GM12873 (cell line): ENCODE data around the gene SBF2.

Source experiments
- CTCF ChIP-seq: IDR thresholded peaks from 2 replicates; pipeline ENCODE4 v1.5.1; 2012; ENCODE audit warnings: low read depth, mild to moderate bottlenecking, moderate library complexity, low read length, control low read depth; ENCODE audit not compliant: insufficient read depth; ENCODE audit errors: missing control alignments

The SBF2 gene

DNA sequence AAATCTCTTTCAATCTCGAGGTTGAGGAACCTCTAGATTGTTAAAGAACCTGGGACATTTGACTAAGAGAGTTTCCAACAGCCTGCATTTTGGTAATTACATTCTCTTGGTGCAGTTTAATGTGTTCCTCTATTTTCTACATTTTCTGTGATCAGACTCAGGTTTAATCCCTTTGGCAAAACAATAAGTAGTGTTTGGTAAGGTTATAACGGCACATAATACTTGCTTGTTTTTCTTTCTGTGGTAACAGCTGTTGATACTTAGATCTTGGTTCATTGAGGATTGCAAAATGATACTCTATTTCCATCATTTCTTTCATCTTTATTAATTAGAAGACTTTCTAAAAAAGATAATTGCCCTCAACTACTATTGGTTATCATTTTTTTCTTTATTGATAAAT lies 271.3 kb downstream of the SBF2 start:
- TF ChIP-seq CTCF = no peak

GRCh38 chr11:10021563-10021962 lies 272.5 kb downstream of the SBF2 start:
- TF ChIP-seq CTCF = no peak

GRCh38 chr11:10019906-10020682 lies 273.9 kb downstream of the SBF2 start:
- TF ChIP-seq CTCF = no peak

DNA sequence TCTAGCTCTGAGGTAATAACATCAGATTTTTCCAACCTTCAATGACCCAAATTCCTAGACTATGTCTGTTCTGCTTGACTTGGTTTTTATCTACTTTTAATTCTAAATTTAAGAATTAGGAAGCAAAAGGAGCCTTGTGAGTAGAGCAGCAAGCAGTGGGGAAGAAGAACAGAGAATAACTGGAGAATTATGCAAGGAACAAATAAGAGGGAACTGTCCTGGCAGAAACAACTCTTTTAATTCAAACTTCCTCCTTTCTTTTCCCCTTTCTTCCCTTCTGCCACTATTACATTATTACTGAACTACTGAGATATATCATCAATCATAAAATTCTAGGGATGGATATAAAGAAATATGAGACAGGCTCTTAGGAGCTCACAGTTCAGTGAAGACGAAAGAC lies 276.1 kb downstream of the SBF2 start:
- TF ChIP-seq CTCF = no peak

DNA sequence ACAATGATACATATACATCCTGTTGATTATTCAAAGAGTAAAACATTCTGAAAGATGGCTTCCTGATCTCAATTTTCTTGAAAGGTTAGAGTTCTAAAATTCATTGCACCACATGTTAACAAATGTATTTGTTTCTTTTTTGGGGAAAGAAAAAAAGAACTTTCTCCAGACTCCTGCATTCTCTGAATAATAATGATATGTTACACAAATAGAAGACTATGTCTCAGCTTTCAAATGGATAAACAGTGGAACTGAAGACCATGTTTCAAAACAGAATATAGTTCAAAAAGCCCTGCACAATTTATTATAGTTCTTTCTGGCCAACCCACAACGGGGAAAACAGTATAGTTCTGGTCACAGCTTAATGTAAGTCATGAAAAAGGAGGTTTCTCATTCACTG lies 277.0 kb downstream of the SBF2 start:
- TF ChIP-seq CTCF = no peak

DNA sequence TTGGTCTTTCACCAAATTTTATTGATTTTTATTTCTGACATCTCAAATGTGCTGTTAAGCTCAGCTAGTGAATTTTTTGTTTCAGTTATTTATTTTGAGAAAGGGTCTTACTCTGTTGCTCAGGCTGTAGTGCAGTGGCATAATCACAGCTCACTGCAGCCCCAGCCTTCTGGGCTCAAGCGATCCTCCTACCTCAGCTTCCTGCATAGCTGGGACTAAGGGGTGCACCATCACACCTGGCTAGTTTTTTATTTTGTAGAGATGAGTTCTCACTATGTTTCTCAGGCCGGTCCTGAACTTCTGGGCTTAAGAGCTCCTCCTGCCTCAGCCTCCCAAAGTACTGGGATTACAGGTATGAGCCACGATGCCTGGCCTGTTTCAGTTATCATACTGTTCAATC lies 282.0 kb downstream of the SBF2 start:
- no peak for TF ChIP-seq CTCF

GRCh38 chr11:10005955-10006525 lies 288.0 kb downstream of the SBF2 start:
- no peak for TF ChIP-seq CTCF
